ENCODE data around the gene AMT. TPM values are rescaled to one million over a fixed set of nuclear protein-coding genes. Genes with fewer than 3 reads are reported as not detected.

The AMT gene
- total RNA-seq, 4 donors from 2014 or later = 7.0 to 20.8 (median 9.5) TPM

GRCh38 chr3:49469037-49469935 lies 47.0 kb upstream of the AMT start:
- 5 to 8% methylated on average over 20 to 22 of the region's 23 CpGs for WGBS, 2 donors
- H3K4me3 ChIP-seq = peak overlapping the region; percentile 20 to 97 (median 74)
- no peaks in the 10 kb centered on the region for H3K9me3 ChIP-seq
- TF ChIP-seq EP300 (IDR thresholded peaks at IDR 0.05) (peak; percentile 35 to 88), POLR2A (IDR thresholded peaks at IDR 0.05) (no peak)
- H3K27ac ChIP-seq = peak overlapping the region; percentile 94 to 99 (median 96)
- no peaks in the 10 kb centered on the region for H3K27me3 ChIP-seq
- peaks cover 0 to 8% (median 0%) of the 10 kb centered on the region in 3 donors for H3K36me3 ChIP-seq
- peaks cover 0 to 74% (median 43%) of the 10 kb centered on the region in 4 donors for H3K4me1 ChIP-seq
- DNase-seq (ENCODE audit: low spot score in 2 of 2) = peak; percentile 38 to 54

- H3K27ac ChIP-seq = peak overlapping the region; percentile 43 to 99 (median 70)
- 50 to 63% methylated on average over 2 of the region's 2 CpGs for WGBS, 2 donors
- DNase-seq (ENCODE audit: low spot score in 2 of 2) = no peak
These were observed 43.8 kb upstream of the AMT start for GRCh38 chr3:49466085-49466484.

GRCh38 chr3:49465270-49466034 lies 43.2 kb upstream of the AMT start:
- Histone ChIP-seq H3K27ac (peak overlapping the region; percentile 43 to 99 (median 70)), H3K4me1 (peaks cover 0 to 77% (median 45%) of the 10 kb centered on the region in 4 donors), H3K4me3 (no peak overlapping the region), H3K9me3 (no peaks in the 10 kb centered on the region), H3K36me3 (no peaks in the 10 kb centered on the region), H3K27me3 (no peaks in the 10 kb centered on the region)
- no peak for TF ChIP-seq POLR2A (IDR thresholded peaks at IDR 0.05)
- TF ChIP-seq EP300 (IDR thresholded peaks at IDR 0.05) = no peak
- no peak for TF ChIP-seq CTCF (IDR thresholded peaks at IDR 0.05)
- DNase-seq (ENCODE audit: low spot score in 2 of 2) = no peak
- WGBS, 2 donors = 68 to 72% methylated on average over 18 of the region's 18 CpGs

More at GRCh38 chr3:49466085-49466484, 43.8 kb upstream of the AMT start:
- Histone ChIP-seq H3K27me3 (no peaks in the 10 kb centered on the region), H3K36me3 (no peaks in the 10 kb centered on the region), H3K9me3 (no peaks in the 10 kb centered on the region), H3K4me1 (peaks cover 0 to 74% (median 45%) of the 10 kb centered on the region in 4 donors), H3K4me3 (no peak overlapping the region)
- no peak for TF ChIP-seq POLR2A (IDR thresholded peaks at IDR 0.05)
- no peak for TF ChIP-seq CTCF (IDR thresholded peaks at IDR 0.05)
- no peak for TF ChIP-seq EP300 (IDR thresholded peaks at IDR 0.05)

GRCh38 chr3:49462222-49462621 lies 39.9 kb upstream of the AMT start:
- Histone ChIP-seq H3K27me3 (no peaks in the 10 kb centered on the region), H3K9me3 (no peaks in the 10 kb centered on the region), H3K4me1 (peaks cover 0 to 56% (median 27%) of the 10 kb centered on the region in 4 donors), H3K4me3 (no peak overlapping the region), H3K27ac (peak overlapping the region; percentile 0 to 94 (median 70)), H3K36me3 (no peaks in the 10 kb centered on the region)
- 21 to 37% methylated on average over 3 of the region's 3 CpGs for WGBS, 2 donors
- no peak for DNase-seq (ENCODE audit: low spot score in 2 of 2)
- TF ChIP-seq EP300 (IDR thresholded peaks at IDR 0.05) (no peak), CTCF (IDR thresholded peaks at IDR 0.05) (no peak), POLR2A (IDR thresholded peaks at IDR 0.05) (no peak)

GRCh38 chr3:49461443-49462171 lies 39.3 kb upstream of the AMT start:
- WGBS, 2 donors = 19 to 28% methylated on average over 1 of the region's 1 CpG
- DNase-seq (ENCODE audit: low spot score in 2 of 2) = no peak
- no peak overlapping the region for H3K4me3 ChIP-seq
- peak overlapping the region; percentile 0 to 94 (median 70) for H3K27ac ChIP-seq
- peaks cover 0 to 50% (median 21%) of the 10 kb centered on the region in 4 donors for H3K4me1 ChIP-seq
- no peaks in the 10 kb centered on the region for H3K9me3 ChIP-seq
- no peak for TF ChIP-seq CTCF (IDR thresholded peaks at IDR 0.05)
- H3K36me3 ChIP-seq = no peaks in the 10 kb centered on the region
- no peaks in the 10 kb centered on the region for H3K27me3 ChIP-seq

All from tibial nerve (tissue), 4 donors.